Measurements from ENCODE around the gene HSPA4. TPM values are rescaled to one million over a fixed set of nuclear protein-coding genes. Genes with fewer than 3 reads are reported as not detected.
"Not testable (repeated sequence)": the region's sequence is repeated elsewhere in the genome, so short reads cannot be mapped to it uniquely, and the experiment has no call there.

HSPA4 gene
- total RNA-seq, 1 donor from 2014 or later = 109 TPM

GRCh38 chr5:133120156-133120750, 68.4 kb downstream of the HSPA4 start:
- intact Hi-C loops (cut with micrococcal nuclease) = no loop called here

GRCh38 chr5:133121080-133121479, 69.3 kb downstream of the HSPA4 start:
- intact Hi-C loops (cut with micrococcal nuclease) = no loop called here

- intact Hi-C loops (cut with micrococcal nuclease) = no loop called here
Measured at GRCh38 chr5:133121611-133122150, 69.9 kb downstream of the HSPA4 start.

GRCh38 chr5:133122711-133123110, 70.9 kb downstream of the HSPA4 start:
- intact Hi-C loops (cut with micrococcal nuclease) = no loop called here

GRCh38 chr5:133123297-133123696, 71.5 kb downstream of the HSPA4 start:
- intact Hi-C loops (cut with micrococcal nuclease) = no loop called here

GRCh38 chr5:133124891-133125290, 73.1 kb downstream of the HSPA4 start:
- intact Hi-C loops (cut with micrococcal nuclease) = no loop called here

GRCh38 chr5:133128066-133128465, 76.3 kb downstream of the HSPA4 start:
- intact Hi-C loops (cut with micrococcal nuclease) = no loop called here

GRCh38 chr5:133129289-133129688, 77.5 kb downstream of the HSPA4 start:
- intact Hi-C loops (cut with micrococcal nuclease) = no loop called here

- intact Hi-C loops (cut with micrococcal nuclease) = no loop called here
Measured at GRCh38 chr5:133129950-133130349, 78.1 kb downstream of the HSPA4 start.

GRCh38 chr5:133130387-133131118, 78.7 kb downstream of the HSPA4 start:
- intact Hi-C loops (cut with micrococcal nuclease) = no loop called here

- intact Hi-C loops (cut with micrococcal nuclease) = no loop called here
Measured at GRCh38 chr5:133132717-133133116, 80.9 kb downstream of the HSPA4 start.

- intact Hi-C loops (cut with micrococcal nuclease) = not testable (repeated sequence)
Measured at GRCh38 chr5:133133241-133133640, 81.4 kb downstream of the HSPA4 start.

- intact Hi-C loops (cut with micrococcal nuclease) = not testable (repeated sequence)
Measured at GRCh38 chr5:133136890-133137289, 85.1 kb downstream of the HSPA4 start.

- intact Hi-C loops (cut with micrococcal nuclease) = no loop called here
Measured at GRCh38 chr5:133140311-133140710, 88.5 kb downstream of the HSPA4 start.

GRCh38 chr5:133141746-133142145, 89.9 kb downstream of the HSPA4 start:
- intact Hi-C loops (cut with micrococcal nuclease) = no loop called here

- intact Hi-C loops (cut with micrococcal nuclease) = no loop called here
Measured at GRCh38 chr5:133142782-133143181, 91.0 kb downstream of the HSPA4 start.

- intact Hi-C loops (cut with micrococcal nuclease) = no loop called here
Measured at GRCh38 chr5:133144245-133144981, 92.6 kb downstream of the HSPA4 start.

GRCh38 chr5:133145436-133146170, 93.8 kb downstream of the HSPA4 start:
- intact Hi-C loops (cut with micrococcal nuclease) = no loop called here

GRCh38 chr5:133147411-133147810, 95.6 kb downstream of the HSPA4 start:
- intact Hi-C loops (cut with micrococcal nuclease) = no loop called here

- intact Hi-C loops (cut with micrococcal nuclease) = no loop called here
Measured at GRCh38 chr5:133147815-133148567, 96.2 kb downstream of the HSPA4 start.

- intact Hi-C loops (cut with micrococcal nuclease) = no loop called here
Measured at GRCh38 chr5:133149345-133149744, 97.5 kb downstream of the HSPA4 start.
